HG02759 (cell line): ENCODE measurements around the gene CDCA5.
A peak's percentile ranks its signal among the peaks of the same experiment; 100 is the strongest.

Source experiments
- ATAC-seq: cut with Tn5 transposase; IDR thresholded peaks from one replicate; pipeline ENCODE4 v1.9.1; 2021; ENCODE audit warnings: mild to moderate bottlenecking, moderate library complexity; ENCODE audit not compliant: unreplicated experiment

CDCA5 gene

DNA sequence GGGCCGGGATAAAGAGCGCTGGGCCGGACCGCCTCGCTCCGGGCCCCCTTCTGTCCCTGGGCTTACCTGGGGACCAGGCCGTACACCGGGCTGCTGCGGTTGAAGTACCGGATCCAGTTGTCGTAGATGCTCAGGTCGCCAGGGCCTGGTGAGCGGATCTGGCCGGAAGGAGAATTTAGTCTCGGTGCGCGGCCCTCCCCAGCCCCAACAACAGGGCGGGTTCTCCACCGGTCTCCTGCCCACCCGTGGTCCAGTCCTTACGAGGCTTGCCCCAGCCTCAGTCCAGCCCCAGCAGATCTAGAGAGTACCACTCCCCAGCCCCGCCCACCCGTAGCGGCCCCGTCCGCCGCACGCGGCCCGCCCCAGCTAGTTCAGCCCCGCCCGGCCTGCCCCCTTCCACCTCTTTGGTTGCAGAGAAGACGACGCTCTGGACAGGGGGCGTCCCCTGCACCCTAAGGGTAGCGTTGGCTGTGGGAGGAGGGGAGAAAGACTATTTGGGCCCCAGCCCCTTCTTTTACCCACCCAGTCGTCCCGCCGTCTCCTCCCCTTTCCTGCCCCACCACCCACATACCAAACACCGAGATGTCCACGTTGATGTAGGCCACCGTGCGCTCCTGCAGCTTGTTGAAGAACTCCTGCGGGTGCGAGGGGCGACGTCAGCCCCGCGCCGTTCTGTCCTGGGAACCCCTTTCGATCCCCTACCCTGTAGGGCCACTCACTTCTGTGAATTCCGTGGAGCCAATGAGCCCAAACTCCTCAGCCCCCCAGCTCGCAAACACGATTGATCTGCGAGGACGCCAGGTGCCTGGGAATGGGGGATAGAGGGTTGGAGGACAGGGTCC lies 36.0 kb downstream of the CDCA5 start:
- ATAC-seq = no peak

DNA sequence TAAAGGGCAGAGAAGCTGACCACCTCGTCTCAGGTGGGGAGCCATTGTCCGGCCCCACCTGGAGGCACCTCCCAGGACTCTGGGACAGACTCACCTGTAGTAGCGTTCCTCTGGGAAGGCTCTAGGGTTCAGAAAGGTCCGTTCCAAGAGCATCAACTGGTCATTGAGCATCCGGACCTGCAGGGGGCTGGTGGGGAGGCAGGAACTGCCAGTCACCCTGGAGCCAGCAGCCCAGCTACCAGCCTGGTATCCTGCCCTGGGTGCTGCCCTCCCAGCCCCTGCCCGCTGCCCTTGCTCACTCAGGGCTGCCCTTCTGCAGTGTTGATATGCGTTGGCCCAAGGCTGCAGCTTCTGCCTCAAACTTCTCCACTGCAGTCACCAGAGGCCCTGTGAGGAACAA lies 38.1 kb downstream of the CDCA5 start:
- ATAC-seq = no peak

DNA sequence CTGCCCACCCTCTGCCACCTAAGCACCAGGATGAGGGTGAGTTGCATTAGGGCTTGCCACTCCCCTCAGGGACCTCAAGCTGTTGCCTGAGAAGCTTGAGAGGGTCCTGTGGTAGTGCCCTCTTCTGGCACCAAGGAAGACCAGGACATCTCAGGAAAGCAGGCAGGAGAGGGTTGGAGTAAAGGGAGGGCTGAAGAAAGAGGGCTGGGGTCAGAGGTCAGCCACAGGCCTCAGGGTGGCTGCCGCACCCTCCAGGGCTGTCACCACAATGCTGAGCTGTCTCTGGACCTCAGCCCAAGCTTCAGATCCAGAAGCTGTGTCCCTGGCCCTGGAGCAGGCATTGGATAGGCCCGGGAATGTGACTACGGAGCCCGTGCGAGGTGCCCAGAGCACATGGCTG lies 38.8 kb downstream of the CDCA5 start:
- ATAC-seq = no peak

DNA sequence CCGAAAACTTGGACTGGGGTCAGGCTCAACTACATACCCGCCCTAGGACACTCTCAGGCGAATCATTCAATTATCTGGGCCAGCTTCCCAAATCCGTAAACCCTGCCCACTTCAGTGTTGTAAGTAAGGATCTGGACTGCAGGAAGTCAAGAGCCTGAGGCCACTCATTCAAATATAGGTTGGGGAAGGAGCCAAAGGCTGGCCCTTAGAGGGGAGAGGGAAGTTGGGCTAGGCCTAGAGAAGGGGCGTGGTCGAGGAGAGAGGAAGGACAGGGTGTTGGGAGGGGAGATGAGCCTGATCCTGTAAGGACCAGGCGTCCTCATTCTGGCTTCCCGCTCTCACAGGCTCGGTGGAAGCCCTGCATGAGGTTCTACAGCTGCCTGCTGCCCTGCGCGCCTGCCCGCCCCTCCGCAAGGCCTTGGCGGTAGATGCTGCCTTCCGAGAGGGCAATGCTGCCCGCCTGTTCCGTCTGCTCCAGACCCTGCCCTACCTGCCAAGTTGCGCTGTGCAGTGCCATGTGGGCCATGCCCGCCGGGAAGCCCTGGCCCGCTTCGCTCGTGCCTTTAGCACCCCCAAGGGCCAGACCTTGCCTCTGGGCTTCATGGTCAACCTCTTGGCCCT lies 39.8 kb downstream of the CDCA5 start:
- no peak for ATAC-seq

DNA sequence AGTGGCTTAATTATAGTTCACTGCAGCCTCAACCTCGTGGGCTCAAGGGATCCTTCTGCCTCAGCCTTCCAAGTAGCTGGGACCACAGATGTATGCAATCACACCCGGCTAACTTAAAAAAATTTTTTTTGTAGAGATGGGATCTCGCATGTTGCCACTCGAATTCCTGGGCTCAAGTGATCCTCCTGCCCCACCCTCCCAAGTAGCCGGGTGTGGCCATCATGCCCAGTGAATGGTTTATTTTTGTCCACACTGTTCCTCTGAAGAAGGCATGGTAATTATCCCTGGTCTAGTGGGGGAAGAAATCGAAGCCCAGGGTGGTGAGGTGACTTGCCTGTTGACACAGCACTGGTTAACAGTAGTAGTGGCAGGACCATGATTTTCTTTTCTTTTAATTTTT lies 40.9 kb downstream of the CDCA5 start:
- no peak for ATAC-seq

DNA sequence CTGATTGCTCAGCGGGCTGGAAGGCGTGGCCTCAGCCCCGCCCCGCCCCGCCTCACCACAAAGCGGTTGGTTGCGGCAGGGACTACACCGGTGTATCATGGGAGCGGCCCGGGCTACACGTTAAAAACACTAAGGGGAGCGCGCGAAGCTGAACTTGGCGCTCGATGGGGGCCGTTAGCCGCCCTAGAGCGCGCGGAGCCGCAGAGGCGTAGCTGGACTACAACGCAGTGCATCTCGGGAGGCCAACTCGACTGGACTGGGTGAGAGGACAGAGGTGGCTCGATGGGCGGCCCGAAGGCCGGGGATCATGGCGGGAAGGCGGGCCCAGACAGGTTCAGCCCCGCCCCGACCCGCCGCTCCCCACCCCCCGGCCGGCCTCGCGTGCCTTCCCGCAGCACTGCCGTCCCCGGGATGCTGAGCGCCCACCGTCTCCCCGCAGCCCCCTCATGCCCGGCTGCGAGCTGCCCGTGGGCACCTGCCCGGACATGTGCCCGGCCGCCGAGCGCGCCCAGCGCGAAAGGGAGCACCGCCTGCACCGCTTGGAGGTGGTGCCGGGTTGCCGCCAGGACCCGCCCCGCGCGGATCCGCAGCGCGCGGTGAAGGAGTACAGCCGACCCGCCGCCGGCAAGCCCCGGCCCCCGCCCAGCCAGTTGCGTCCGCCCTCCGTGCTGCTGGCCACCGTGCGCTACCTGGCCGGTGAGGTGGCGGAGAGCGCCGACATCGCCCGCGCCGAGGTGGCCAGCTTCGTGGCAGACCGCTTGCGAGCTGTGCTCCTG lies 42.8 kb downstream of the CDCA5 start, which contains the start of gene SAC3D1:
SAC3D1 (plus strand) TSS at position 364 of the 776 bp plus-strand sequence; CDS start at position 447, 83 bp downstream.
- peak; percentile 87 for ATAC-seq

DNA sequence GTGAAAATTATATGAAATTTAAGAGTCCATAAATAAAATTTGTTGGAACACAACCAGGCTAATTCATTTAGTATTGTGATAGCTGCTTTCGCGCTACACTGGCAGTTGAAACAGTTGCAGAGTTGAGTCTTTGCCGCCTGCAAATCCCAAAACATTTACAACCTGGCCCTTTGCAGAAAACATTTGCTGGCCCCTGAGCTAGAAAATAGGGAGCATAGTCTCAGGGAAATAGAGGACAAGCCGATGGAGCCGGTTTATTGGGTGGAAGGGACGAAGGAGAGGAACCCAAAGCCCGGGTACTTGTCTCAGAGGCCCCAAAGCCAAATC lies 43.4 kb downstream of the CDCA5 start:
- ATAC-seq = no peak

DNA sequence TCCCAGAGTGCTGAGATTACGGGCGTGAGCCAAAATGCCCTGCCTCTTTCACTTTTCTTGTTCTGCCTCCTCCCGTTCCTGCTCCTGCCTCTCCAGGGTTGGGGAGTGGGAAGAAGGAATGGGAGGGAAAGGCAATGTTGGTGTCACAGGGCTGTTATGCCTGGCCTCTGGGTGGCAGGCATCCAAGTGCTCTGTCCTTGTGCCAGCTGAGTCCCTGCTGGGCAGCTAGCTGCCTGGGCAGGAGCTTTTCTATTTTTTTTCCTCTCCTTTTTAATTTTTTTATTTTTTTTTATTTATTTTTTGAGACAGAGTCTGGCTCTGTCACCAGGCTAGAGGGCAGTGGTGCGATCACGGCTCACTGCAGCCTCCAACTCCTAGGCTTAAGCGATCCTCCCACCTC lies 46.9 kb downstream of the CDCA5 start:
- ATAC-seq = no peak

DNA sequence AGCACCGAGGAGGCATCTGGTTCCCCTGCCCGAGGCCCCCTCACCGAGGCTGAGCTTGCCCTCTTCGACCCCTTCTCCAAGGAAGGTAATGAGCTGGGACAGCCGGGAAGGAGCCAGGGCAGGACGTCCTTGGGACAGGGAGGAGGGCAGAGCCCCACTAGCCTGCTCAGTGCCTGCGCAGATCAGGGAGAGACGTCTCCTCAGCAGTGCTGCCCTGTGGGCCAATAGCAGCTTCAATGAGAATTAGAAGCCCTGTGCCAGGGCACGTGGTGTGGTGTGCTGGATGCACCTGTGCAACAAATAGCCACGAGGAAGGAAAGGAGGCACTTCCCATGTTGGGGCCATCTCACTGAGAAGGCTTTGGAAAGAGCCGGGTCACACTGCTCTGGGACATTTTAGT lies 48.3 kb downstream of the CDCA5 start:
- ATAC-seq = no peak

DNA sequence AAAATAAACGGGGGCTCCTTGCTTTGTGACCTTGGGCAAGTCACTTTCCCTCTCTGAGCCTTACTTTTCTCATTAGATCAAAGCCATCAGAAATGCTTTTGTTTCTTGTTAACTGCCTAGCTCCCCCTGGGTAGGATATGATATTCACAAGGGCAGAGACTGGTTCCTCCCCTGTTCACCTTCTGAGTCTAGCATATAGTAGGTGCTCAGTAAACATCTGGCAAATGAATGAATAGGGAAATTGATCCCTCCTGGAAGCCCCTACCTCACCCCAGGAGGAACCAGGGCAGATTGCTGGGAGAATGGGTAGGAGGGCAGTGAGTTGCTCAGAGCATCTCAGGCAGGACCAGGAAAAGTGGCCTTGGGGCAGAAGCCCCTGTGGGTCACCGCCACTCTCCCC lies 49.4 kb downstream of the CDCA5 start:
- ATAC-seq = no peak

DNA sequence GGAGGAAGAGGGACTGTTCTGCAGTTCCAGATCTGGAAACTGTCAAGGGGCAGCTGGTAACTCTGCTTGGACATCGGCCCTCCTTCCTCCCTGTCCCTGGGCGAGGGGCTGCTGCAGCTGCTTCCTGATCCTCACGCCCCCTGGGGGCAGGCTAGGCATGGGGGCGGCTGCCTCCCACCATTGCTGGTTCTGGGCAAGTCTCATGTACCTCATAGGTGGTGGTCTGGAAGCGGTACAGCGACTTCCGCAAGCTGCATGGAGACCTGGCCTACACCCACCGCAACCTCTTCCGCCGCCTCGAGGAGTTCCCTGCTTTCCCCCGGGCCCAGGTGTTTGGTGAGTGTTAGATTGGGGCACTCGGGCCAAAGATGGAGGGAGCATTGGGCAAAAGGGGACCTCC lies 51.6 kb downstream of the CDCA5 start:
- ATAC-seq = no peak
